K562 (cell line): ENCODE measurements around the gene MND1. TPM values are rescaled to one million over a fixed set of nuclear protein-coding genes. Genes with fewer than 3 reads are reported as not detected.

Experiments used
- ATAC-seq: fragments of 200-7000 bp; cut with Tn5 transposase; 3 replicates; pipeline ENCODE4 v1.9.1; 2020; ENCODE audit warnings: moderate library complexity
- BruUV-seq: library from RNA; stranded (reverse); fragments of 400-500 nt; replicated peaks from 2 replicates; lab custom pipeline; 2021; lab: Mats Ljungman, UMichigan
- CTCF ChIA-PET: fragments of 300-600 bp; formaldehyde crosslinking; extraction: SDS; loops from one replicate; lab custom pipeline; 2021; ENCODE audit warnings: low intra/inter-chr PET ratio; lab: Yijun Ruan, JAX
- POLR2A ChIA-PET: fragments of 300-600, 350-650 bp; sonication (Branson Sonifier 250); formaldehyde crosslinking; extraction: SDS; loops from one replicate; lab custom pipeline; 2021; ENCODE audit warnings: antibody characterized with exemption, inconsistent platforms; lab: Yijun Ruan, JAX
- DNase-seq, 4 experiments: peaks; one replicate each; pipeline versions ENCODE4 v3.0.0 to v3.0.0-alpha.2; 2011 to 2018; ENCODE audit warnings: low spot score in 3 of 4, mixed read lengths in 3 of 4; ENCODE audit errors: extremely low read depth in 1 of 4
- FAIRE-seq: peaks from 2 replicates; lab custom pipeline; 2011; peaks lifted over from hg19 to GRCh38; lab: Jason Lieb, UNC
- H2AFZ ChIP-seq: 2 replicates; pipeline ENCODE4 v1.6.0; 2011; ENCODE audit warnings: low read depth, low read length, control low read depth, inconsistent platforms
- H3K27ac ChIP-seq: fragments of 200-600 bp; 3 replicates; pipeline ENCODE4 v1.8.0; 2011; ENCODE audit warnings: low read depth, mild to moderate bottlenecking, control low read depth, inconsistent platforms, low read length, moderate library complexity, mixed read lengths; ENCODE audit errors: extremely low read depth
- H3K27me3 ChIP-seq, 2 experiments: fragments of 300-600 bp in 1 of 2; 2 replicates in 1 of 2; 3 replicates in 1 of 2; pipeline versions ENCODE4 v1.6.0 to v1.8.0; 2011; ENCODE audit warnings: inconsistent platforms in 2 of 2, low read length in 2 of 2, mild to moderate bottlenecking in 1 of 2, mixed read lengths in 1 of 2, moderate library complexity in 1 of 2; ENCODE audit not compliant: control insufficient read depth in 2 of 2, insufficient read depth in 2 of 2
- H3K36me3 ChIP-seq: fragments of 300-600 bp; 3 replicates; pipeline ENCODE4 v1.8.0; 2011; ENCODE audit warnings: mild to moderate bottlenecking, low read length, inconsistent platforms; ENCODE audit not compliant: control insufficient read depth, insufficient read depth
- H3K4me1 ChIP-seq, 2 experiments: fragments of 200-600 bp in 1 of 2; replicated peaks in 1 of 2; 2 replicates in 1 of 2; 3 replicates in 1 of 2; pipeline versions ENCODE4 v1.5.1 to v1.8.0; 2011; ENCODE audit warnings: inconsistent platforms in 2 of 2, low read length in 2 of 2, mild to moderate bottlenecking in 1 of 2, mixed read lengths in 1 of 2, moderate library complexity in 1 of 2; ENCODE audit not compliant: control insufficient read depth in 2 of 2, insufficient read depth in 2 of 2
- H3K4me2 ChIP-seq: 2 replicates; pipeline ENCODE4 v1.6.1; 2011; ENCODE audit warnings: low read length, control low read depth, inconsistent platforms, mixed read lengths; ENCODE audit not compliant: insufficient read depth
- H3K4me3 ChIP-seq: fragments of 200-600 bp; sonication (generic), shearing (Covaris generic); 2 replicates; pipeline ENCODE4 v1.5.1; 2016; ENCODE audit warnings: control low read depth, inconsistent platforms
- H3K79me2 ChIP-seq: fragments of 200-600 bp; 3 replicates; pipeline ENCODE4 v1.8.0; 2011; ENCODE audit warnings: low read length, inconsistent platforms; ENCODE audit not compliant: control insufficient read depth, insufficient read depth
- H3K9ac ChIP-seq, 2 experiments: 2 replicates each; pipeline versions ENCODE4 v1.6.0 to v1.6.1; 2011; ENCODE audit warnings: low read depth in 2 of 2, low read length in 2 of 2, control low read depth in 1 of 2, inconsistent platforms in 1 of 2, mild to moderate bottlenecking in 1 of 2, mixed read lengths in 1 of 2; ENCODE audit not compliant: insufficient read depth in 1 of 2
- H3K9me1 ChIP-seq: one replicate; pipeline ENCODE4 v1.6.0; 2011; ENCODE audit warnings: inconsistent platforms, mild to moderate bottlenecking, low read length, moderate library complexity; ENCODE audit not compliant: control insufficient read depth, insufficient read depth
- H3K9me3 ChIP-seq: replicated peaks from 2 replicates; pipeline ENCODE4 v1.5.1; 2011; ENCODE audit warnings: low read depth, low read length, inconsistent platforms; ENCODE audit not compliant: control insufficient read depth, insufficient read depth
- H4K20me1 ChIP-seq: replicated peaks from 2 replicates; pipeline ENCODE4 v1.6.1; 2011; ENCODE audit warnings: low read length, inconsistent platforms, mixed read lengths; ENCODE audit not compliant: control insufficient read depth, insufficient read depth
- ARNT ChIP-seq, 2 experiments: fragments of 450-650 bp; IDR thresholded peaks; 2 replicates each; pipeline ENCODE4 v1.6.1; 2016; ENCODE audit warnings: mild to moderate bottlenecking in 1 of 2
- HNRNPK ChIP-seq: fragments of 200-400 bp; formaldehyde crosslinking; IDR thresholded peaks from one replicate; pipeline ENCODE4 v1.6.1; 2018; ENCODE audit warnings: mild to moderate bottlenecking, low read depth, low read length; ENCODE audit not compliant: poor library complexity, severe bottlenecking
- MLX ChIP-seq, 2 experiments: fragments of 450-650 bp in 1 of 2; sonication (generic) in 1 of 2; formaldehyde crosslinking; conservative IDR thresholded peaks; 2 replicates each; pipeline versions ENCODE4 v1.4.0 to v1.8.1; 2020 to 2022; ENCODE audit warnings: mild to moderate bottlenecking in 1 of 2, missing genetic modification reagents in 1 of 2
- PCBP2 ChIP-seq: fragments of 200-400 bp; formaldehyde crosslinking; IDR thresholded peaks from 2 replicates; pipeline ENCODE4 v1.6.1; 2018; ENCODE audit warnings: low read length, low read depth, mild to moderate bottlenecking, moderate library complexity; ENCODE audit not compliant: poor library complexity, severe bottlenecking
- PYGO2 ChIP-seq: fragments of 450-650 bp; IDR thresholded peaks from 2 replicates; pipeline ENCODE4 v1.6.1; 2016; ENCODE audit warnings: mild to moderate bottlenecking, missing genetic modification characterization, moderate library complexity, missing compliant biosample characterization
- SRSF1 ChIP-seq: fragments of 200-400 bp; formaldehyde crosslinking; IDR thresholded peaks from 2 replicates; pipeline ENCODE4 v1.6.1; 2017; ENCODE audit warnings: mild to moderate bottlenecking, low read depth, low read length, moderate library complexity
- ZFP36 ChIP-seq: fragments of 150-350 bp; IDR thresholded peaks from 2 replicates; pipeline ENCODE4 v1.6.1; 2018; ENCODE audit warnings: low read length, low read depth; ENCODE audit not compliant: partially characterized antibody
- ZNF3 ChIP-seq: fragments of 250-450 bp; sonication (Bioruptor Pico); IDR thresholded peaks from 2 replicates; pipeline ENCODE4 v1.5.0; 2021; ENCODE audit warnings: mild to moderate bottlenecking, moderate library complexity
- ZNF445 ChIP-seq: fragments of 250-450 bp; sonication (Bioruptor Pico); IDR thresholded peaks from 2 replicates; pipeline ENCODE4 v1.4.0; 2020; ENCODE audit warnings: low read depth, mild to moderate bottlenecking, moderate library complexity
- ZNF717 ChIP-seq: fragments of 250-450 bp; sonication (Bioruptor Pico); IDR thresholded peaks from 2 replicates; pipeline ENCODE4 v1.5.0; 2021
- WGBS: fragments of 100-300 bp; shearing (Covaris generic); methylation state at CpG from one replicate; pipeline ENCODE4 v1.1.6; 2016; ENCODE audit warnings: low coverage, mixed read lengths; ENCODE audit not compliant: insufficient coverage; ENCODE audit errors: missing lambda C conversion rate; 5-methylcytosine and 5-hydroxymethylcytosine counted together
- in situ Hi-C: fragments of 300-500 bp; cut with MboI; formaldehyde crosslinking; loops from 4 replicates; pipeline ENCODE4 v1.15.0; 2018; ENCODE audit warnings: inconsistent platforms, mixed read lengths
- intact Hi-C: fragments of 100-400 bp; cut with micrococcal nuclease; formaldehyde crosslinking; loops from 2 replicates; pipeline ENCODE4 v1.14.2; 2022
- polyA plus RNA-seq, 8 experiments: library from polyadenylated mRNA; depleted of rRNA in 4 of 8; stranded (reverse) in 5 of 8; unstranded in 3 of 8; fragments of >200 nt; fragmentation: Nextera tagmentation in 2 of 8; fragmentation: Illumina TruSeq in 1 of 8; extraction: Ambion mirVana in 2 of 8; extraction: Trizol in 1 of 8; gene quantifications; 2 replicates each; pipeline versions ENCODE4 v1.2.1 to v1.2.3, GENCODE V29; 2011 to 2014; ENCODE audit warnings: inconsistent platforms in 1 of 8, missing spikeins in 1 of 8
- total RNA-seq, 7 experiments: library from RNA; depleted of rRNA in 6 of 7; stranded (reverse); fragments of >200 nt in 6 of 7; fragmentation: Illumina TruSeq in 2 of 7; extraction: Trizol in 2 of 7; gene quantifications; 2 replicates each; pipeline versions ENCODE4 v1.2.1 to v1.2.3, GENCODE V29; 2011 to 2021; ENCODE audit warnings: low replicate concordance in 1 of 7

Gene MND1
- total and polyA plus RNA-seq, 9 of the 15 experiments (the other 6 are each of a cell fraction or from before 2014, with no cell fraction given), result 35.3 to 94.1 (median 59.9) TPM

- no TSS peak for BruUV-seq
- Histone ChIP-seq H3K27me3 (no peaks in the 10 kb centered on the region), H3K79me2 (no peaks in the 10 kb centered on the region), H3K9ac (no peak overlapping the region), H3K4me3 (no peak overlapping the region), H3K9me1 (no peaks in the 10 kb centered on the region), H3K27ac (no peak overlapping the region), H3K4me2 (no peak overlapping the region), H4K20me1 (no peaks in the 10 kb centered on the region), H3K9me3 (no peaks in the 10 kb centered on the region), H3K4me1 (peaks cover 0 to 4% of the 10 kb centered on the region in 2 experiments; a peak in 2 of 5 replicates), H3K36me3 (no peaks in the 10 kb centered on the region), H2AFZ (no peak overlapping the region)
- ChIA-PET CTCF (no interaction called here), POLR2A (no interaction called here)
- in situ Hi-C loops (no loop called here), intact Hi-C loops (no loop called here)
- no peak; the same call in 2 of the 3 replicates for ATAC-seq
- no peak for DNase-seq
- TF ChIP-seq ZNF3 (CRISPR knock-in tag) (no peak), HNRNPK (peak; percentile 69), PYGO2 (tag) (no peak), PCBP2 (peak; percentile 54), SRSF1 (no peak)
- 64% methylated on average over 1 of the region's 4 CpGs for WGBS
- no peak for FAIRE-seq
Measured at GRCh38 chr4:153452658-153453378, 108.3 kb downstream of the MND1 start.

- Histone ChIP-seq H3K27ac (no peak overlapping the region), H3K4me2 (no peak overlapping the region), H3K27me3 (no peaks in the 10 kb centered on the region), H3K9me3 (no peaks in the 10 kb centered on the region), H3K4me3 (no peak overlapping the region), H3K9me1 (no peaks in the 10 kb centered on the region), H3K9ac (no peak overlapping the region), H3K4me1 (peaks cover 0 to 4% of the 10 kb centered on the region in 2 experiments; a peak in 2 of 5 replicates), H2AFZ (0 out of 2 replicates have a peak overlapping the region, but pooled peaks have one; percentile 36), H3K36me3 (no peaks in the 10 kb centered on the region), H3K79me2 (no peaks in the 10 kb centered on the region), H4K20me1 (no peaks in the 10 kb centered on the region)
- FAIRE-seq, result no peak
- ChIA-PET CTCF (no interaction called here), POLR2A (no interaction called here)
- intact Hi-C loops, result no loop called here
- in situ Hi-C loops, result no loop called here
- no TSS peak for BruUV-seq
- 90% methylated on average over 3 of the region's 8 CpGs for WGBS
- TF ChIP-seq ZFP36, result peak; percentile 23
- no peak for TF ChIP-seq ZNF445
- no peak for TF ChIP-seq ARNT (IDR thresholded peaks at IDR 0.05)
- TF ChIP-seq MLX (CRISPR knock-in tag; conservative IDR thresholded peaks at IDR 0.05), result no peak
- TF ChIP-seq ZNF717 (CRISPR knock-in tag), result no peak
- DNase-seq, result no peak
- ATAC-seq, result no peak
Measured at GRCh38 chr4:153453402-153453801, 108.9 kb downstream of the MND1 start.
